ENCODE data around the gene ACKR2.

Gene ACKR2

GRCh38 chr3:42771271-42771670, 38.0 kb upstream of the ACKR2 start:
- H3K4me3 ChIP-seq (ENCODE audit: low read length) = no peak overlapping the region
- TF ChIP-seq CTCF (conservative IDR thresholded peaks at IDR 0.05; ENCODE audit: low read depth, low read length) = no peak
- DNase-seq (ENCODE audit: low read depth) = no peak

DNA sequence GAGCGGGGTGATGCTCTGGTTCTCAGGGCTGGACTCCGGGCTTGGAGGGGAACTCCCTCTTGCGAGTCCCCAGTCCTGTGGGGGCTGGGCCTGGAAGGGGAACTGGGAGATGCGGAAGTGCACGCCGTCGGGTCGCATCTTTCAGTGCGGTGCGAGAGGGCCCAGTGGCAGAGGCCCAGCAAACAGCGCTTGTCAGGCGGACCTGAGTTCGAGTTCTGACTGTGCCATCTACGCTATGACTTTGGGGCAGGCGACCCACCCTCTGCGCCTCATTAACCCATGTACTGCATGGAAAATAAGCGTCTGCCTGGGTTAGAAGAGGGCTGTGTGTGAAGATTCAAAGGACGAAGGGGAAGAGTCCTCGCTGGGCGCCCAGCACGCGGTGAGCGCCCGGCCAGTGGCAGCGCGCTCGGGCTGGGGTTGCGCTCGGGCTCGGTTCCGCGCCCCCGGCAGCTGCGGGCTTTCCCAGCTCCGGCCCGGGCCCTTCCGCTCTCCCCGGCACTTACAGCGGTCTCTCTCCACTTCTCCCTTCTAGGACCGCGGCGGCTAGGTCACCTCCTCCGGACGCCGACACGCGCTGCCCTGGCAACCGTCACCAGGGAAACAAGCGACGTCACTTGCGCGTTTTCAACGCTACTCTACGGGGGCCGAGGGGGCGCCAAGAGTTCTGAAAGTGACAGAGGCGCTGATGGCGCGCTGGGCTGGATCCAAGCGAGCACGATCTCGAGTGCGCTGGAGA, 36.4 kb upstream of the ACKR2 start, which contains the start of gene CCDC13:
Gene CCDC13 (minus strand): TSS at position 584 of the 739 bp plus-strand sequence. CDS start 14,908 bp downstream, outside the sequence.
- DNase-seq (ENCODE audit: low read depth) = peak; percentile 43
- no peak for TF ChIP-seq CTCF (conservative IDR thresholded peaks at IDR 0.05; ENCODE audit: low read depth, low read length)
- H3K4me3 ChIP-seq (ENCODE audit: low read length) = peak within 1 kb of the TSS; percentile 65

- H3K4me3 ChIP-seq (ENCODE audit: low read length) = peak overlapping the region; percentile 65
- no peak for DNase-seq (ENCODE audit: low read depth)
- no peak for TF ChIP-seq CTCF (conservative IDR thresholded peaks at IDR 0.05; ENCODE audit: low read depth, low read length)
Measured at GRCh38 chr3:42773409-42773751, 35.9 kb upstream of the ACKR2 start.

- DNase-seq (ENCODE audit: low read depth) = no peak
- no peak overlapping the region for H3K4me3 ChIP-seq (ENCODE audit: low read length)
- no peak for TF ChIP-seq CTCF (conservative IDR thresholded peaks at IDR 0.05; ENCODE audit: low read depth, low read length)
Measured at GRCh38 chr3:42778644-42779043, 30.6 kb upstream of the ACKR2 start.

GRCh38 chr3:42780398-42780797, 28.8 kb upstream of the ACKR2 start:
- DNase-seq (ENCODE audit: low read depth) = no peak
- TF ChIP-seq CTCF (conservative IDR thresholded peaks at IDR 0.05; ENCODE audit: low read depth, low read length) = no peak

GRCh38 chr3:42780892-42781700, 28.1 kb upstream of the ACKR2 start:
- H3K4me3 ChIP-seq (ENCODE audit: low read length) = no peak overlapping the region
- no peak for DNase-seq (ENCODE audit: low read depth)
- TF ChIP-seq CTCF (conservative IDR thresholded peaks at IDR 0.05; ENCODE audit: low read depth, low read length) = peak; percentile 66

More at GRCh38 chr3:42780398-42780797, 28.8 kb upstream of the ACKR2 start:
- H3K4me3 ChIP-seq (ENCODE audit: low read length) = no peak overlapping the region
